GM12864 (cell line): ENCODE measurements around the gene GAB1.

Source experiments
- DNase-seq: peaks from one replicate; pipeline ENCODE4 v3.0.0-alpha.2; 2011; ENCODE audit warnings: low read depth
- H3K4me3 ChIP-seq: 2 replicates; pipeline ENCODE4 v1.5.1; 2011; ENCODE audit warnings: mild to moderate bottlenecking, low read depth, low read length, control low read depth
- CTCF ChIP-seq: IDR thresholded peaks from 2 replicates; pipeline ENCODE4 v1.5.1; 2011; ENCODE audit warnings: low read depth, mild to moderate bottlenecking, moderate library complexity, low read length, control low read depth, inconsistent platforms; ENCODE audit errors: missing control alignments

The GAB1 gene

GRCh38 chr4:143336781-143337599 is at the start of gene GAB1:
GAB1 (plus strand) TSS chr4:143336876; CDS start chr4:143337189, 313 bp downstream.
- peak; percentile 49 for DNase-seq
- TF ChIP-seq CTCF = no peak
- peak within 1 kb of the TSS; percentile 85 for H3K4me3 ChIP-seq

DNA sequence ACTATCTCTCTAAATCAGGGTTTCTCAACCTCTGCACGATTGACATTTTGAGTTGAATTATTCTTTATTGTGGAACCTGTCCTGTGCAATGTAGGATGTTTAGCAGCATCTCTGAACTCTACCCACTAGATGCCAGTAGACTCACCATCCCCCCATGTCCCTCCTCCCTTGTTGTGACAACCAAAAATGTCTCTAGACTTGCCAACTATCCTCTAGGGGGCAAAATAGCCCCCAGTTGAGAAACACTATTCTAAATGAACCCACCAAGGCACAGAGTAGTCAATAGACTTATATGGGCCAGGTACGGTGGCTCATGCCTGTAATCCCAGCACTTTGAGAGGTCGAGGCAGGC is 49.1 kb upstream of the GAB1 start:
- DNase-seq = no peak
- TF ChIP-seq CTCF = no peak
- H3K4me3 ChIP-seq = no peak overlapping the region

GRCh38 chr4:143288171-143288570 is 48.5 kb upstream of the GAB1 start:
- no peak overlapping the region for H3K4me3 ChIP-seq
- DNase-seq = no peak
- TF ChIP-seq CTCF = no peak

DNA sequence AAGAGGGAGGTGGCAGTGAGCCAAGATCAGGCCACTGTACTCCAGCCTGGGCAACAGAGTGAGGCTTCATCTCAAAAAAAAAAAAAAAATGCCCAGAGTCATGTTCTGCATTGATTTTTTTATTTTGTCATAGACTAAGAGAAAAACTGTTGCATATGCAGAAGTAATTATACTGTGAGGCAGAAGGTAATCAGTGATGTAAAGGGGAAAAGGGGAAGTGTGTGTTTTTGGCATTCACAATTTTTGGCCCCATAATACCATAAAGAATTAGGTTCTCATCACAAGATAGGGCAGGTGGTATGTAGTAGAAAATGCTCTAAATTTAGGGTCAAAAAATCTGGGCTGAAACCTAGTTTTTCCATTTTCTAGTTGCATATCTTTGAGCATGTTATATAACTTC is 47.3 kb upstream of the GAB1 start:
- no peak overlapping the region for H3K4me3 ChIP-seq
- no peak for DNase-seq
- no peak for TF ChIP-seq CTCF

GRCh38 chr4:143291314-143291713 is 45.4 kb upstream of the GAB1 start:
- H3K4me3 ChIP-seq = no peak overlapping the region
- no peak for DNase-seq

GRCh38 chr4:143292858-143293257 is 43.8 kb upstream of the GAB1 start:
- DNase-seq = no peak
- TF ChIP-seq CTCF = no peak
- no peak overlapping the region for H3K4me3 ChIP-seq

More at GRCh38 chr4:143291314-143291713, 45.4 kb upstream of the GAB1 start:
- TF ChIP-seq CTCF = no peak

DNA sequence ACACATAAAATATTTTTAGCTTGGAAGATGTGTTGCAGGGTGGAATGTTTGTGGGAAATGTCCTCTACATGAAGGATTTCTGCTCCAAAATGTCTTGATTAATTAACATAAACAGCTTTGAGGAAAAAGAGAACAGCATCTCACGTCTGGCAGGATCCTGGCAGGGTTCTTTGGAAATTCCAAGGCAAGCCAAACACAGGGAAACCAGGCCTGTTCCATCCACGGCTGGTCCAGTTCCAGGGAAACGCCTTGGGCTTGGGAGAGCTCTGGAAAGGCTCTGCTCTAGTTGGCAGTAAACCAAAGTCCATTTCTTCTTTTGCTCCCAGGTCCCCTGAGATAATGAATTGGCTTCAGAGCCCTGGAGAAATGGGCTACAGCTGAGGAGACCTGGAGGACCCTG is 42.4 kb upstream of the GAB1 start:
- no peak overlapping the region for H3K4me3 ChIP-seq
- no peak for TF ChIP-seq CTCF
- no peak for DNase-seq
